ENCODE data around the gene INO80. TPM values are rescaled to one million over a fixed set of nuclear protein-coding genes. Genes with fewer than 3 reads are reported as not detected.
A peak's percentile ranks its signal among the peaks of the same experiment; 100 is the strongest.

Gene INO80
- total RNA-seq, 6 donors from 2014 or later = 22.8 to 92.2 (median 43.9) TPM

GRCh38 chr15:41022487-41023090, 93.5 kb downstream of the INO80 start:
- TF ChIP-seq EP300 (IDR thresholded peaks at IDR 0.05) = no peak
- no peak for TF ChIP-seq POLR2AphosphoS5 (IDR thresholded peaks at IDR 0.05)
- TF ChIP-seq POLR2A (IDR thresholded peaks at IDR 0.05) = no peak
- peak; percentile 52 to 77 (median 68) for TF ChIP-seq CTCF (IDR thresholded peaks at IDR 0.05)
- 50% methylated on average over 5 of the region's 5 CpGs for WGBS, 2 donors
- Histone ChIP-seq H3K27ac (peak overlapping the region in 1 of 4 donors; percentile 20), H3K27me3 (no peaks in the 10 kb centered on the region), H3K4me1 (peaks cover 33 to 54% (median 36%) of the 10 kb centered on the region in 4 donors), H3K9me3 (no peaks in the 10 kb centered on the region), H3K36me3 (peaks cover 0 to 41% (median 9%) of the 10 kb centered on the region in 4 donors), H3K4me3 (no peak overlapping the region)
- peak in 1 of 2 donors; percentile 62 for ATAC-seq (ENCODE audit: low FRiP score in 2 of 2)
- no peak for DNase-seq

DNA sequence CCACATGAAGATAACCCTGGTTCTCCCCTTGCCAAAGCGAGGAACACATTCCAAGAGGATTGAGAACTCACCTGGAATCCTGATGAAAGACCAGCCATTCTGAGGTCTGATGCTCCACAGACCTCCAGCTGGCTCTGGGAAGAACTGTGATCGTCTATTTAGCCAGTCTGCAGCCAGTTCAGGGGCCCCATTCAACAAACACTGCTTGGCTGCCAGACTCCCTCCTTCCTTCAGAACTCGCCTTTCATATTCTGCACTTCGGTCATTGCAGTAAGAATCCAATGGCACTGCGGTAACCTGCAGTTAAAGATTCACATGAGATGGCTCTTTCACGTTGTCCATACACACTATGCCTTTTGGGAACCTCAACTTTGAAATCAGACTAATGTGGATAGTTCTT, 95.3 kb downstream of the INO80 start:
- H3K27me3 ChIP-seq = no peaks in the 10 kb centered on the region
- H3K4me1 ChIP-seq = peaks cover 48 to 70% (median 51%) of the 10 kb centered on the region in 4 donors
- peak overlapping the region in 2 of 4 donors; percentile 73 to 81 for H3K27ac ChIP-seq
- ATAC-seq (ENCODE audit: low FRiP score in 2 of 2) = no peak
- H3K9me3 ChIP-seq = no peaks in the 10 kb centered on the region
- DNase-seq = no peak
- no peak for TF ChIP-seq CTCF (IDR thresholded peaks at IDR 0.05)
- TF ChIP-seq EP300 (IDR thresholded peaks at IDR 0.05) = no peak
- no peak for TF ChIP-seq POLR2AphosphoS5 (IDR thresholded peaks at IDR 0.05)
- no peak for TF ChIP-seq POLR2A (IDR thresholded peaks at IDR 0.05)
- H3K36me3 ChIP-seq = peaks cover 0 to 28% (median 6%) of the 10 kb centered on the region in 4 donors
- WGBS, 2 donors = 57 to 83% methylated on average over 6 of the region's 6 CpGs
- no peak overlapping the region for H3K4me3 ChIP-seq

GRCh38 chr15:41020311-41020710, 95.8 kb downstream of the INO80 start:
- H3K27me3 ChIP-seq = no peaks in the 10 kb centered on the region
- peaks cover 48 to 71% (median 51%) of the 10 kb centered on the region in 4 donors for H3K4me1 ChIP-seq
- peak overlapping the region; percentile 37 to 81 (median 70) for H3K27ac ChIP-seq
- H3K9me3 ChIP-seq = no peaks in the 10 kb centered on the region
- WGBS, 2 donors = 45 to 56% methylated on average over 4 of the region's 4 CpGs
- H3K36me3 ChIP-seq = peaks cover 0 to 28% (median 6%) of the 10 kb centered on the region in 4 donors
- no peak for TF ChIP-seq EP300 (IDR thresholded peaks at IDR 0.05)
- TF ChIP-seq CTCF (IDR thresholded peaks at IDR 0.05) = no peak
- TF ChIP-seq POLR2AphosphoS5 (IDR thresholded peaks at IDR 0.05) = no peak
- no peak for TF ChIP-seq POLR2A (IDR thresholded peaks at IDR 0.05)
- no peak overlapping the region for H3K4me3 ChIP-seq
- ATAC-seq (ENCODE audit: low FRiP score in 2 of 2) (no peak), DNase-seq (no peak)

DNA sequence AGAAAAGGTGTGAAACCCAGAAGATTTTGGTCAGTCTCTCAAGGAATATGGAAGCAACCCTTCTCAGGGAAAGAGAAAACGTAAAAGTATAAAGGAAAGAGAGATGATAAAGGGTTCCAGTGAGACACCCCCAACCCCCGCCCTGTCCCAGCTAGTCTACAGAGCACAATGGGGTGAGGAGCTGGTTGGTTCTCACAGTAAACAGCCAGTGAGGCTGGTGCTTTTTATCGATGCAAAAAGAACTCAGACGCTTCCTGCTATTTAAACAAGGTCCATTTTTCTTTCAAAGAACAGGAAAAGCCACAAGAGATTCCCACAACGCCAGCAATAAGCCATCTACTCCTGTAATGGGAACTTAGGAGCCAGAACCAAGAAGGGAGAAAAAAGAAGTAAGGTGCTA, 96.9 kb downstream of the INO80 start:
- WGBS, 2 donors = 44 to 48% methylated on average over 5 of the region's 5 CpGs
- DNase-seq = no peak
- peaks cover 44 to 69% (median 48%) of the 10 kb centered on the region in 4 donors for H3K4me1 ChIP-seq
- H3K9me3 ChIP-seq = no peaks in the 10 kb centered on the region
- H3K27ac ChIP-seq = peak overlapping the region; percentile 37 to 81 (median 70)
- no peak for ATAC-seq (ENCODE audit: low FRiP score in 2 of 2)
- no peaks in the 10 kb centered on the region for H3K27me3 ChIP-seq
- peak in 1 of 2 donors; percentile 55 for TF ChIP-seq POLR2AphosphoS5 (IDR thresholded peaks at IDR 0.05)
- no peak for TF ChIP-seq EP300 (IDR thresholded peaks at IDR 0.05)
- TF ChIP-seq CTCF (IDR thresholded peaks at IDR 0.05) = no peak
- TF ChIP-seq POLR2A (IDR thresholded peaks at IDR 0.05) = no peak
- H3K4me3 ChIP-seq = no peak overlapping the region
- H3K36me3 ChIP-seq = peaks cover 0 to 35% (median 6%) of the 10 kb centered on the region in 4 donors

GRCh38 chr15:41018534-41018933, 97.5 kb downstream of the INO80 start:
- no peaks in the 10 kb centered on the region for H3K27me3 ChIP-seq
- 35 to 38% methylated on average over 1 of the region's 1 CpG for WGBS, 2 donors
- no peak overlapping the region for H3K4me3 ChIP-seq
- H3K4me1 ChIP-seq = peaks cover 48 to 74% (median 49%) of the 10 kb centered on the region in 4 donors
- H3K36me3 ChIP-seq = peaks cover 0 to 35% (median 6%) of the 10 kb centered on the region in 4 donors
- H3K9me3 ChIP-seq = no peaks in the 10 kb centered on the region
- ATAC-seq (ENCODE audit: low FRiP score in 2 of 2) (peak; percentile 40 to 93), DNase-seq (peak in 1 of 2 donors; percentile 62)
- H3K27ac ChIP-seq = peak overlapping the region; percentile 9 to 81 (median 74)
- TF ChIP-seq POLR2AphosphoS5 (IDR thresholded peaks at IDR 0.05) = peak in 1 of 2 donors; percentile 35
- TF ChIP-seq POLR2A (IDR thresholded peaks at IDR 0.05) = no peak
- TF ChIP-seq EP300 (IDR thresholded peaks at IDR 0.05) = peak in 1 of 4 donors; percentile 27
- peak; percentile 32 to 78 (median 62) for TF ChIP-seq CTCF (IDR thresholded peaks at IDR 0.05)

Data from upper lobe of left lung (tissue), 6 donors.